ENCODE measurements around the gene PROSER3.

DNA sequence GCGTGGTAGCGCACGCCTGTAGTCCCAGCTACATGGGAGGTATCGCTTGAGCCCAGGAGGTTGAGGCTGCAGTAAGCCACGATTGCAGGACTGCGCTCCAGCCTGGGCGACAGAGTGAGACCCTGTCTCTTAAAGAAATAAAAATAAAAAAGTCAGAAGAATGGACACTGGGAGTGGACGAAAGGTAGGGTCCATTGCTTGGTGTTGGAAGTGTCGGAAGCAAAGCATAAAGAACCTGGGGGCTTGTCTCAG is 17.0 kb downstream of the PROSER3 start:
- TF ChIP-seq CTCF (conservative IDR thresholded peaks at IDR 0.05; ENCODE audit: low read depth in 2 of 2) (no peak), EZH2 (IDR thresholded peaks at IDR 0.05; ENCODE audit: low read depth, unreplicated experiment) (no peak), CREB1 (CRISPR knock-in tag; IDR thresholded peaks at IDR 0.05; ENCODE audit: low read depth) (no peak), JUNB (IDR thresholded peaks at IDR 0.05; ENCODE audit: unreplicated experiment) (no peak), POLR2AphosphoS5 (IDR thresholded peaks at IDR 0.05; ENCODE audit: low read depth) (no peak), EZH2phosphoT487 (IDR thresholded peaks at IDR 0.05; ENCODE audit: unreplicated experiment) (no peak), STAT1 (IDR thresholded peaks at IDR 0.05; ENCODE audit: unreplicated experiment) (no peak), ZNF331 (CRISPR knock-in tag; IDR thresholded peaks at IDR 0.05; ENCODE audit: low read depth) (no peak), NANOG (IDR thresholded peaks at IDR 0.05; ENCODE audit: borderline replicate concordance) (no peak), ZNF462 (CRISPR knock-in tag; IDR thresholded peaks at IDR 0.05) (no peak)
- TF ChIP-seq, protein P1, sequence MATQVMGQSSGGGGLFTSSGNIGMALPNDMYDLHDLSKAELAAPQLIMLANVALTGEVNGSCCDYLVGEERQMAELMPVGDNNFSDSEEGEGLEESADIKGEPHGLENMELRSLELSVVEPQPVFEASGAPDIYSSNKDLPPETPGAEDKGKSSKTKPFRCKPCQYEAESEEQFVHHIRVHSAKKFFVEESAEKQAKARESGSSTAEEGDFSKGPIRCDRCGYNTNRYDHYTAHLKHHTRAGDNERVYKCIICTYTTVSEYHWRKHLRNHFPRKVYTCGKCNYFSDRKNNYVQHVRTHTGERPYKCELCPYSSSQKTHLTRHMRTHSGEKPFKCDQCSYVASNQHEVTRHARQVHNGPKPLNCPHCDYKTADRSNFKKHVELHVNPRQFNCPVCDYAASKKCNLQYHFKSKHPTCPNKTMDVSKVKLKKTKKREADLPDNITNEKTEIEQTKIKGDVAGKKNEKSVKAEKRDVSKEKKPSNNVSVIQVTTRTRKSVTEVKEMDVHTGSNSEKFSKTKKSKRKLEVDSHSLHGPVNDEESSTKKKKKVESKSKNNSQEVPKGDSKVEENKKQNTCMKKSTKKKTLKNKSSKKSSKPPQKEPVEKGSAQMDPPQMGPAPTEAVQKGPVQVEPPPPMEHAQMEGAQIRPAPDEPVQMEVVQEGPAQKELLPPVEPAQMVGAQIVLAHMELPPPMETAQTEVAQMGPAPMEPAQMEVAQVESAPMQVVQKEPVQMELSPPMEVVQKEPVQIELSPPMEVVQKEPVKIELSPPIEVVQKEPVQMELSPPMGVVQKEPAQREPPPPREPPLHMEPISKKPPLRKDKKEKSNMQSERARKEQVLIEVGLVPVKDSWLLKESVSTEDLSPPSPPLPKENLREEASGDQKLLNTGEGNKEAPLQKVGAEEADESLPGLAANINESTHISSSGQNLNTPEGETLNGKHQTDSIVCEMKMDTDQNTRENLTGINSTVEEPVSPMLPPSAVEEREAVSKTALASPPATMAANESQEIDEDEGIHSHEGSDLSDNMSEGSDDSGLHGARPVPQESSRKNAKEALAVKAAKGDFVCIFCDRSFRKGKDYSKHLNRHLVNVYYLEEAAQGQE (IDR thresholded peaks at IDR 0.05; ENCODE audit: unreplicated experiment), result no peak
- TF ChIP-seq, protein P2, sequence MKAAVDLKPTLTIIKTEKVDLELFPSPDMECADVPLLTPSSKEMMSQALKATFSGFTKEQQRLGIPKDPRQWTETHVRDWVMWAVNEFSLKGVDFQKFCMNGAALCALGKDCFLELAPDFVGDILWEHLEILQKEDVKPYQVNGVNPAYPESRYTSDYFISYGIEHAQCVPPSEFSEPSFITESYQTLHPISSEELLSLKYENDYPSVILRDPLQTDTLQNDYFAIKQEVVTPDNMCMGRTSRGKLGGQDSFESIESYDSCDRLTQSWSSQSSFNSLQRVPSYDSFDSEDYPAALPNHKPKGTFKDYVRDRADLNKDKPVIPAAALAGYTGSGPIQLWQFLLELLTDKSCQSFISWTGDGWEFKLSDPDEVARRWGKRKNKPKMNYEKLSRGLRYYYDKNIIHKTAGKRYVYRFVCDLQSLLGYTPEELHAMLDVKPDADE (IDR thresholded peaks at IDR 0.05), result no peak

Data from GM23338 (cell line).